HG02678 (cell line): ENCODE results near the gene HOXC12.

Source experiments
- ATAC-seq: cut with Tn5 transposase; IDR thresholded peaks from one replicate; pipeline ENCODE4 v1.9.1; 2021; ENCODE audit warnings: mild to moderate bottlenecking, moderate library complexity; ENCODE audit not compliant: unreplicated experiment

The HOXC12 gene

GRCh38 chr12:53955776-53956250 is 1.1 kb downstream of the HOXC12 start:
- no peak for ATAC-seq

GRCh38 chr12:53956251-53956887 is 1.7 kb downstream of the HOXC12 start:
- no peak for ATAC-seq

GRCh38 chr12:53956914-53957536 is 2.3 kb downstream of the HOXC12 start:
- no peak for ATAC-seq

- ATAC-seq, result no peak
Observed at GRCh38 chr12:53958128-53958527, 3.4 kb downstream of the HOXC12 start.

- no peak for ATAC-seq
Observed at GRCh38 chr12:53959314-53959713, 4.6 kb downstream of the HOXC12 start.

- ATAC-seq, result no peak
Observed at GRCh38 chr12:53960187-53961024, 5.7 kb downstream of the HOXC12 start.

GRCh38 chr12:53961025-53961761 is 6.5 kb downstream of the HOXC12 start:
- ATAC-seq, result no peak

- ATAC-seq, result no peak
Observed at GRCh38 chr12:53963005-53963404, 8.3 kb downstream of the HOXC12 start.

- no peak for ATAC-seq
Observed at GRCh38 chr12:53963434-53964314, 9.0 kb downstream of the HOXC12 start.

GRCh38 chr12:53964315-53964713 is 9.6 kb downstream of the HOXC12 start:
- no peak for ATAC-seq

GRCh38 chr12:53965281-53966084 is 10.8 kb downstream of the HOXC12 start:
- no peak for ATAC-seq

- no peak for ATAC-seq
Observed at GRCh38 chr12:53966085-53966384, 11.3 kb downstream of the HOXC12 start.

GRCh38 chr12:53966385-53967133 is 11.9 kb downstream of the HOXC12 start:
- no peak for ATAC-seq

GRCh38 chr12:53967421-53967925 is 12.8 kb downstream of the HOXC12 start:
- no peak for ATAC-seq

- no peak for ATAC-seq
Observed at GRCh38 chr12:53968214-53969127, 13.8 kb downstream of the HOXC12 start.

GRCh38 chr12:53969588-53970259 is 15.0 kb downstream of the HOXC12 start:
- no peak for ATAC-seq

- no peak for ATAC-seq
Observed at GRCh38 chr12:53970451-53970850, 15.7 kb downstream of the HOXC12 start.
